CD4-positive, alpha-beta T cell treated with Interleukin-17A for 1 hour (primary cell): ENCODE data around the gene TFDP1.

Source experiments
- DNase-seq: peaks from one replicate; pipeline ENCODE4 v3.0.0-alpha.2; 2020

TFDP1 gene

GRCh38 chr13:113669231-113669754 is 84.7 kb downstream of the TFDP1 start:
- DNase-seq = no peak

GRCh38 chr13:113669755-113670341 is 85.3 kb downstream of the TFDP1 start:
- no peak for DNase-seq

- no peak for DNase-seq
Measured at GRCh38 chr13:113670541-113670940, 86.0 kb downstream of the TFDP1 start.

GRCh38 chr13:113671066-113672001 is 86.8 kb downstream of the TFDP1 start:
- no peak for DNase-seq

GRCh38 chr13:113672002-113672651 is 87.6 kb downstream of the TFDP1 start:
- DNase-seq = no peak
